ENCODE results near the gene CDCP1. TPM values are rescaled to one million over a fixed set of nuclear protein-coding genes. Genes with fewer than 3 reads are reported as not detected.

Gene CDCP1
- total and polyA plus RNA-seq, 2 donors (not counting 1 experiment from before 2014, with no cell fraction given), result not detected

- no peak overlapping the region for H3K27ac ChIP-seq (ENCODE audit: low read length in 2 of 2)
- peaks cover 0 to 3% (median 0%) of the 10 kb centered on the region in 4 experiments for H3K27me3 ChIP-seq (replicated peaks in 1 of 4; ENCODE audit: control extremely low read depth in 1 of 4, control insufficient read depth in 3 of 4, insufficient read depth in 4 of 4, low read length in 3 of 4)
- H3K9ac ChIP-seq (ENCODE audit: low read length), result no peak overlapping the region
- H3K4me2 ChIP-seq (replicated peaks; ENCODE audit: low read depth, low read length, poor library complexity, severe bottlenecking), result no peak overlapping the region
- peaks cover 10% of the 10 kb centered on the region for H3K27me3 Mint-ChIP-seq
- no peaks in the 10 kb centered on the region for H4K20me1 ChIP-seq (ENCODE audit: control insufficient read depth, insufficient read depth, low read length, poor library complexity, severe bottlenecking)
- DNase-seq (no peak), ATAC-seq (ENCODE audit: low read depth) (no peak)
- no peaks in the 10 kb centered on the region for H3K4me1 ChIP-seq (ENCODE audit: control insufficient read depth in 2 of 2, insufficient read depth in 2 of 2, low read length in 2 of 2)
- no peak overlapping the region for H3K4me3 ChIP-seq (ENCODE audit: control extremely low read depth in 1 of 5, extremely low read depth in 1 of 5, insufficient read depth in 1 of 5, low read depth in 2 of 5, low read length in 4 of 5)
- WGBS (ENCODE audit: insufficient coverage), result 100% methylated on average over 1 of the region's 1 CpG
- H3K4me1 Mint-ChIP-seq, result no peaks in the 10 kb centered on the region
- H3K79me2 ChIP-seq (ENCODE audit: control insufficient read depth, insufficient read depth, low read length), result no peaks in the 10 kb centered on the region
- H3K27ac Mint-ChIP-seq, result no peak overlapping the region
- H3K4me3 Mint-ChIP-seq, result no peak overlapping the region
- no peaks in the 10 kb centered on the region for H3K9me3 ChIP-seq (ENCODE audit: control extremely low read depth in 1 of 3, control insufficient read depth in 2 of 3, insufficient read depth in 1 of 3, low read length in 2 of 3)
- CTCF ChIA-PET, result no interaction called here
- TF ChIP-seq EZH2 (IDR thresholded peaks at IDR 0.05; ENCODE audit: borderline replicate concordance, insufficient read depth, low read depth, low read length, poor library complexity, severe bottlenecking), result no peak
- TF ChIP-seq, protein P1, sequence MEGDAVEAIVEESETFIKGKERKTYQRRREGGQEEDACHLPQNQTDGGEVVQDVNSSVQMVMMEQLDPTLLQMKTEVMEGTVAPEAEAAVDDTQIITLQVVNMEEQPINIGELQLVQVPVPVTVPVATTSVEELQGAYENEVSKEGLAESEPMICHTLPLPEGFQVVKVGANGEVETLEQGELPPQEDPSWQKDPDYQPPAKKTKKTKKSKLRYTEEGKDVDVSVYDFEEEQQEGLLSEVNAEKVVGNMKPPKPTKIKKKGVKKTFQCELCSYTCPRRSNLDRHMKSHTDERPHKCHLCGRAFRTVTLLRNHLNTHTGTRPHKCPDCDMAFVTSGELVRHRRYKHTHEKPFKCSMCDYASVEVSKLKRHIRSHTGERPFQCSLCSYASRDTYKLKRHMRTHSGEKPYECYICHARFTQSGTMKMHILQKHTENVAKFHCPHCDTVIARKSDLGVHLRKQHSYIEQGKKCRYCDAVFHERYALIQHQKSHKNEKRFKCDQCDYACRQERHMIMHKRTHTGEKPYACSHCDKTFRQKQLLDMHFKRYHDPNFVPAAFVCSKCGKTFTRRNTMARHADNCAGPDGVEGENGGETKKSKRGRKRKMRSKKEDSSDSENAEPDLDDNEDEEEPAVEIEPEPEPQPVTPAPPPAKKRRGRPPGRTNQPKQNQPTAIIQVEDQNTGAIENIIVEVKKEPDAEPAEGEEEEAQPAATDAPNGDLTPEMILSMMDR (IDR thresholded peaks at IDR 0.05), result no peak
- no peak overlapping the region for H2AFZ ChIP-seq (ENCODE audit: insufficient read depth, low read depth, low read length, poor library complexity, severe bottlenecking)
- POLR2A ChIA-PET, result no interaction called here
- H3K36me3 ChIP-seq (replicated peaks in 1 of 2; ENCODE audit: control extremely low read depth in 1 of 2, control insufficient read depth in 1 of 2, extremely low read depth in 1 of 2, insufficient read depth in 2 of 2, low read length in 1 of 2), result no peaks in the 10 kb centered on the region
- H3K9me3 Mint-ChIP-seq (ENCODE audit: insufficient read depth), result no peaks in the 10 kb centered on the region
- intact Hi-C loops (cut with micrococcal nuclease), result no loop called here
Observed at GRCh38 chr3:45135959-45136358, 10.2 kb downstream of the CDCP1 start.

GRCh38 chr3:45134758-45135521, 11.2 kb downstream of the CDCP1 start:
- Histone ChIP-seq H3K9ac (ENCODE audit: low read length) (no peak overlapping the region), H2AFZ (ENCODE audit: insufficient read depth, low read depth, low read length, poor library complexity, severe bottlenecking) (no peak overlapping the region), H3K4me3 (ENCODE audit: control extremely low read depth in 1 of 5, extremely low read depth in 1 of 5, insufficient read depth in 1 of 5, low read depth in 2 of 5, low read length in 4 of 5) (no peak overlapping the region), H3K9me3 (ENCODE audit: control extremely low read depth in 1 of 3, control insufficient read depth in 2 of 3, insufficient read depth in 1 of 3, low read length in 2 of 3) (no peaks in the 10 kb centered on the region), H3K79me2 (ENCODE audit: control insufficient read depth, insufficient read depth, low read length) (no peaks in the 10 kb centered on the region), H3K36me3 (replicated peaks in 1 of 2; ENCODE audit: control extremely low read depth in 1 of 2, control insufficient read depth in 1 of 2, extremely low read depth in 1 of 2, insufficient read depth in 2 of 2, low read length in 1 of 2) (no peaks in the 10 kb centered on the region), H3K4me1 (ENCODE audit: control insufficient read depth in 2 of 2, insufficient read depth in 2 of 2, low read length in 2 of 2) (no peaks in the 10 kb centered on the region), H3K27ac (ENCODE audit: low read length in 2 of 2) (no peak overlapping the region), H4K20me1 (ENCODE audit: control insufficient read depth, insufficient read depth, low read length, poor library complexity, severe bottlenecking) (no peaks in the 10 kb centered on the region), H3K27me3 (replicated peaks in 1 of 4; ENCODE audit: control extremely low read depth in 1 of 4, control insufficient read depth in 3 of 4, insufficient read depth in 4 of 4, low read length in 3 of 4) (peaks cover 0 to 3% (median 0%) of the 10 kb centered on the region in 4 experiments), H3K4me2 (replicated peaks; ENCODE audit: low read depth, low read length, poor library complexity, severe bottlenecking) (no peak overlapping the region)
- Mint-ChIP-seq H3K4me1 (no peaks in the 10 kb centered on the region), H3K9me3 (ENCODE audit: insufficient read depth) (no peaks in the 10 kb centered on the region), H3K4me3 (no peak overlapping the region), H3K27me3 (peaks cover 10% of the 10 kb centered on the region), H3K27ac (no peak overlapping the region)
- intact Hi-C loops (cut with micrococcal nuclease), result no loop called here
- WGBS (ENCODE audit: insufficient coverage), result 88% methylated on average over 3 of the region's 5 CpGs
- TF ChIP-seq, protein P1 (IDR thresholded peaks at IDR 0.05), result no peak
- no peak for TF ChIP-seq EZH2 (IDR thresholded peaks at IDR 0.05; ENCODE audit: borderline replicate concordance, insufficient read depth, low read depth, low read length, poor library complexity, severe bottlenecking)
- ChIA-PET POLR2A (no interaction called here), CTCF (no interaction called here)
- DNase-seq, result no peak
- ATAC-seq (ENCODE audit: low read depth), result no peak
